Neural progenitor cell (in vitro differentiated cells): ENCODE results near the gene RPA4.

Source experiments
- EZH2 ChIP-seq: fragments of 200-600 bp; sonication (generic); IDR thresholded peaks from 2 replicates; pipeline ENCODE4 v1.6.1; 2017; ENCODE audit warnings: antibody characterized with exemption, mild to moderate bottlenecking, moderate library complexity
- TF ChIP-seq, protein P1 (sequence below): fragments of 200-600 bp; sonication (generic); IDR thresholded peaks from 2 replicates; pipeline ENCODE4 v1.5.1; 2017; ENCODE audit warnings: antibody characterized with exemption, mild to moderate bottlenecking

DNA sequence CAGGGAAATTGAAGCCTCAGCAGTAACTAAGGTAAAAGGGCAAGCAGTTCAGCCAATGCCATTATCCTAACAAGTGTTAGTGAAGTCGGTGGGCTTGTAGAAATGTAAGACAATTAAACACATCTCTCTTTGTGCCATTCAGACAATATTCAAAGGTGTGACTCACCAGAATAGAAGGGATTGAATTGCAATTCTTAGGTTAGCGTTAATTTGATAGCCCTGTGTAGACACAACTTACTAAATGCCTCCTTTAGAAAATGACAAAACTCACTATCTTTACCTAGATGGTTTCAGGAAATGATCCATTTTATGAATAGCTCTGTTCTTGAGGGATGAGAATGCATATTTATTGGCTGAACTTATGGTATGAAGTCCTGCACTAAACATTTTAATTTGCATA lies 35.2 kb downstream of the RPA4 start:
- TF ChIP-seq, protein P1, sequence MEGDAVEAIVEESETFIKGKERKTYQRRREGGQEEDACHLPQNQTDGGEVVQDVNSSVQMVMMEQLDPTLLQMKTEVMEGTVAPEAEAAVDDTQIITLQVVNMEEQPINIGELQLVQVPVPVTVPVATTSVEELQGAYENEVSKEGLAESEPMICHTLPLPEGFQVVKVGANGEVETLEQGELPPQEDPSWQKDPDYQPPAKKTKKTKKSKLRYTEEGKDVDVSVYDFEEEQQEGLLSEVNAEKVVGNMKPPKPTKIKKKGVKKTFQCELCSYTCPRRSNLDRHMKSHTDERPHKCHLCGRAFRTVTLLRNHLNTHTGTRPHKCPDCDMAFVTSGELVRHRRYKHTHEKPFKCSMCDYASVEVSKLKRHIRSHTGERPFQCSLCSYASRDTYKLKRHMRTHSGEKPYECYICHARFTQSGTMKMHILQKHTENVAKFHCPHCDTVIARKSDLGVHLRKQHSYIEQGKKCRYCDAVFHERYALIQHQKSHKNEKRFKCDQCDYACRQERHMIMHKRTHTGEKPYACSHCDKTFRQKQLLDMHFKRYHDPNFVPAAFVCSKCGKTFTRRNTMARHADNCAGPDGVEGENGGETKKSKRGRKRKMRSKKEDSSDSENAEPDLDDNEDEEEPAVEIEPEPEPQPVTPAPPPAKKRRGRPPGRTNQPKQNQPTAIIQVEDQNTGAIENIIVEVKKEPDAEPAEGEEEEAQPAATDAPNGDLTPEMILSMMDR: no peak
- TF ChIP-seq EZH2: no peak
